ENCODE data around the gene IFI44.

DNA sequence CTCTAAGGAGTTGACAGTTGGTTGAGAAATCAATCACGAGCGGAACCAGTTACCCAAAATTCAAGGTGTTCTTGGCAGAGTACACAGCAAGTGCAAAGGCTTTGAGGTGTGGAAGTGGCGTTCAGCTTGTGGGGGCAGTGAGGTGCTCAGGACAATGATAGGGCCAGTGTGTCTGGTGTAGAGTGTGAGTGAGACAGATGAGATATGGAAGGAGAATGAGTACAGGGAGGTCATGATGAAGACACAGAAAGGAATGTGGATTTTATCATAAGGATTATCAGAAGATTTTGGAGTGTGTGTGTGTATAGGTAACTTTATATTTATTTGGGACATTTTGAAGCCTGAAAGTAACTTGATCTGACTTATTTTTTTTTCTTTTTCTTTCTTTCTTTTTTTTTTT, 40.9 kb downstream of the IFI44 start:
- TF ChIP-seq, protein P1, sequence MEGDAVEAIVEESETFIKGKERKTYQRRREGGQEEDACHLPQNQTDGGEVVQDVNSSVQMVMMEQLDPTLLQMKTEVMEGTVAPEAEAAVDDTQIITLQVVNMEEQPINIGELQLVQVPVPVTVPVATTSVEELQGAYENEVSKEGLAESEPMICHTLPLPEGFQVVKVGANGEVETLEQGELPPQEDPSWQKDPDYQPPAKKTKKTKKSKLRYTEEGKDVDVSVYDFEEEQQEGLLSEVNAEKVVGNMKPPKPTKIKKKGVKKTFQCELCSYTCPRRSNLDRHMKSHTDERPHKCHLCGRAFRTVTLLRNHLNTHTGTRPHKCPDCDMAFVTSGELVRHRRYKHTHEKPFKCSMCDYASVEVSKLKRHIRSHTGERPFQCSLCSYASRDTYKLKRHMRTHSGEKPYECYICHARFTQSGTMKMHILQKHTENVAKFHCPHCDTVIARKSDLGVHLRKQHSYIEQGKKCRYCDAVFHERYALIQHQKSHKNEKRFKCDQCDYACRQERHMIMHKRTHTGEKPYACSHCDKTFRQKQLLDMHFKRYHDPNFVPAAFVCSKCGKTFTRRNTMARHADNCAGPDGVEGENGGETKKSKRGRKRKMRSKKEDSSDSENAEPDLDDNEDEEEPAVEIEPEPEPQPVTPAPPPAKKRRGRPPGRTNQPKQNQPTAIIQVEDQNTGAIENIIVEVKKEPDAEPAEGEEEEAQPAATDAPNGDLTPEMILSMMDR (conservative IDR thresholded peaks at IDR 0.05; ENCODE audit: low read length): no peak
- TF ChIP-seq EZH2phosphoT487 (IDR thresholded peaks at IDR 0.05; ENCODE audit: borderline replicate concordance, low read depth, low read length): no peak

All from OCI-LY7 (cell line).